K562 (cell line): ENCODE results near the gene ALG9. TPM values are rescaled to one million over a fixed set of nuclear protein-coding genes. Genes with fewer than 3 reads are reported as not detected.
A peak's percentile ranks its signal among the peaks of the same experiment; 100 is the strongest.

Experiments
- ETV6 ChIP-seq, 3 experiments: fragments of 150-350 bp in 1 of 3; sonication (generic) in 1 of 3; formaldehyde crosslinking in 1 of 3; IDR thresholded peaks; 2 replicates each; pipeline versions ENCODE4 v1.6.1 to v1.8.0; 2014 to 2022; ENCODE audit warnings: borderline replicate concordance in 2 of 3, low read depth in 2 of 3, antibody characterized with exemption in 1 of 3, low read length in 1 of 3, mild to moderate bottlenecking in 1 of 3, missing genetic modification reagents in 1 of 3
- EZH2 ChIP-seq: IDR thresholded peaks from 2 replicates; pipeline ENCODE4 v1.6.1; 2012; ENCODE audit warnings: low read depth, mild to moderate bottlenecking, inconsistent platforms, low read length, borderline replicate concordance
- PRPF4 ChIP-seq: fragments of 200-400 bp; formaldehyde crosslinking; IDR thresholded peaks from one replicate; pipeline ENCODE4 v1.6.1; 2017; ENCODE audit warnings: low read length, low read depth, mild to moderate bottlenecking; ENCODE audit not compliant: insufficient read depth, poor library complexity, severe bottlenecking
- SNIP1 ChIP-seq: fragments of 450-650 bp; IDR thresholded peaks from 2 replicates; pipeline ENCODE4 v1.7.1; 2017; ENCODE audit warnings: low read depth, mild to moderate bottlenecking
- SREBF2 ChIP-seq: sonication (generic); formaldehyde crosslinking; IDR thresholded peaks from 2 replicates; pipeline ENCODE4 v1.4.0; 2020; ENCODE audit warnings: mild to moderate bottlenecking, missing genetic modification reagents
- TARDBP ChIP-seq: fragments of 450-650 bp; IDR thresholded peaks from 2 replicates; pipeline ENCODE4 v1.6.1; 2016
- TCFL5 ChIP-seq: fragments of 250-450 bp; sonication (Bioruptor Pico); conservative IDR thresholded peaks from 2 replicates; pipeline ENCODE4 v1.6.1; 2021; ENCODE audit warnings: mild to moderate bottlenecking, moderate library complexity, matching md5 sums
- ZNF347 ChIP-seq: fragments of 450-650 bp; formaldehyde crosslinking; IDR thresholded peaks from 2 replicates; pipeline ENCODE4 v1.4.0; 2020; ENCODE audit warnings: low read depth, mild to moderate bottlenecking, moderate library complexity
- polyA plus RNA-seq, 8 experiments: library from polyadenylated mRNA; depleted of rRNA in 4 of 8; stranded (reverse) in 5 of 8; unstranded in 3 of 8; fragments of >200 nt; fragmentation: Nextera tagmentation in 2 of 8; fragmentation: Illumina TruSeq in 1 of 8; extraction: Ambion mirVana in 2 of 8; extraction: Trizol in 1 of 8; gene quantifications; 2 replicates each; pipeline versions ENCODE4 v1.2.1 to v1.2.3, GENCODE V29; 2011 to 2014; ENCODE audit warnings: inconsistent platforms in 1 of 8, missing spikeins in 1 of 8
- total RNA-seq, 7 experiments: library from RNA; depleted of rRNA in 6 of 7; stranded (reverse); fragments of >200 nt in 6 of 7; fragmentation: Illumina TruSeq in 2 of 7; extraction: Trizol in 2 of 7; gene quantifications; 2 replicates each; pipeline versions ENCODE4 v1.2.1 to v1.2.3, GENCODE V29; 2011 to 2021; ENCODE audit warnings: low replicate concordance in 1 of 7
- TF ChIP-seq, protein P1 (sequence below): fragments of 200-800 bp; sonication (Bioruptor generic); IDR thresholded peaks from 2 replicates; pipeline ENCODE4 v1.6.1; 2016; ENCODE audit warnings: missing genetic modification characterization, missing compliant biosample characterization
- TF ChIP-seq, protein P2 (sequence below): fragments of 450-650 bp; formaldehyde crosslinking; conservative IDR thresholded peaks from 2 replicates; pipeline ENCODE4 v1.4.0; 2022; ENCODE audit warnings: mild to moderate bottlenecking, missing genetic modification characterization
- TF ChIP-seq, protein P3 (sequence below): fragments of 250-450 bp; sonication (Bioruptor Pico); IDR thresholded peaks from 2 replicates; pipeline ENCODE4 v1.4.0; 2020; ENCODE audit warnings: mild to moderate bottlenecking, moderate library complexity, borderline replicate concordance
- TF ChIP-seq, protein P4 (sequence below): fragments of 250-450 bp; sonication (Bioruptor Pico); IDR thresholded peaks from 2 replicates; pipeline ENCODE4 v1.5.0; 2020; ENCODE audit warnings: mild to moderate bottlenecking, borderline replicate concordance
- TF ChIP-seq, protein P5 (sequence below): fragments of 250-450 bp; sonication (Bioruptor Pico); IDR thresholded peaks from 2 replicates; pipeline ENCODE4 v1.4.0; 2020; ENCODE audit warnings: borderline replicate concordance

The ALG9 gene
- total and polyA plus RNA-seq, 9 of the 15 experiments (the other 6 are each of a cell fraction or from before 2014, with no cell fraction given) = 11.5 to 40.5 (median 24.9) TPM

DNA sequence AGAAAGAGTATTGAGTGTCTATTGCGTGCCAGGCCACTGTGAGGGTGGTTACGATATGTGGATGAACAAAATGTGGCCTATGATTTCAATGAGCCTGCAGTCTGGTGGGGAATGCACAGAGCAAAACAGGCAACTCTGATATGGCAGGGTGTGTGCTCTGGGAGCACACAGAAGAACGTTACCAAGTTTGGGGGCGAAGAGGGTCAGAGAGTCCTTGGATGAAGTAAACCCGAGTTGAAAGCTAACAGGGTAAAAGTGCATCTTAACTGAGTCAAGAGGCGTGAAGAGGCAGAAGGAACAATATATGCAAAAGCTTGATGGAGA is 8.2 kb upstream of the ALG9 start (continued):
- no peak for TF ChIP-seq SREBF2 (CRISPR knock-in tag)
- TF ChIP-seq, protein P1, sequence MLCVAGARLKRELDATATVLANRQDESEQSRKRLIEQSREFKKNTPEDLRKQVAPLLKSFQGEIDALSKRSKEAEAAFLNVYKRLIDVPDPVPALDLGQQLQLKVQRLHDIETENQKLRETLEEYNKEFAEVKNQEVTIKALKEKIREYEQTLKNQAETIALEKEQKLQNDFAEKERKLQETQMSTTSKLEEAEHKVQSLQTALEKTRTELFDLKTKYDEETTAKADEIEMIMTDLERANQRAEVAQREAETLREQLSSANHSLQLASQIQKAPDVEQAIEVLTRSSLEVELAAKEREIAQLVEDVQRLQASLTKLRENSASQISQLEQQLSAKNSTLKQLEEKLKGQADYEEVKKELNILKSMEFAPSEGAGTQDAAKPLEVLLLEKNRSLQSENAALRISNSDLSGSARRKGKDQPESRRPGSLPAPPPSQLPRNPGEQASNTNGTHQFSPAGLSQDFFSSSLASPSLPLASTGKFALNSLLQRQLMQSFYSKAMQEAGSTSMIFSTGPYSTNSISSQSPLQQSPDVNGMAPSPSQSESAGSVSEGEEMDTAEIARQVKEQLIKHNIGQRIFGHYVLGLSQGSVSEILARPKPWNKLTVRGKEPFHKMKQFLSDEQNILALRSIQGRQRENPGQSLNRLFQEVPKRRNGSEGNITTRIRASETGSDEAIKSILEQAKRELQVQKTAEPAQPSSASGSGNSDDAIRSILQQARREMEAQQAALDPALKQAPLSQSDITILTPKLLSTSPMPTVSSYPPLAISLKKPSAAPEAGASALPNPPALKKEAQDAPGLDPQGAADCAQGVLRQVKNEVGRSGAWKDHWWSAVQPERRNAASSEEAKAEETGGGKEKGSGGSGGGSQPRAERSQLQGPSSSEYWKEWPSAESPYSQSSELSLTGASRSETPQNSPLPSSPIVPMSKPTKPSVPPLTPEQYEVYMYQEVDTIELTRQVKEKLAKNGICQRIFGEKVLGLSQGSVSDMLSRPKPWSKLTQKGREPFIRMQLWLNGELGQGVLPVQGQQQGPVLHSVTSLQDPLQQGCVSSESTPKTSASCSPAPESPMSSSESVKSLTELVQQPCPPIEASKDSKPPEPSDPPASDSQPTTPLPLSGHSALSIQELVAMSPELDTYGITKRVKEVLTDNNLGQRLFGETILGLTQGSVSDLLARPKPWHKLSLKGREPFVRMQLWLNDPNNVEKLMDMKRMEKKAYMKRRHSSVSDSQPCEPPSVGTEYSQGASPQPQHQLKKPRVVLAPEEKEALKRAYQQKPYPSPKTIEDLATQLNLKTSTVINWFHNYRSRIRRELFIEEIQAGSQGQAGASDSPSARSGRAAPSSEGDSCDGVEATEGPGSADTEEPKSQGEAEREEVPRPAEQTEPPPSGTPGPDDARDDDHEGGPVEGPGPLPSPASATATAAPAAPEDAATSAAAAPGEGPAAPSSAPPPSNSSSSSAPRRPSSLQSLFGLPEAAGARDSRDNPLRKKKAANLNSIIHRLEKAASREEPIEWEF = peak; percentile 74; the same call in 1 of the 2 replicates
- TF ChIP-seq TARDBP = no peak
- TF ChIP-seq PRPF4 = no peak
- TF ChIP-seq ZNF347 (CRISPR knock-in tag) = no peak
- no peak for TF ChIP-seq EZH2
- TF ChIP-seq TCFL5 (CRISPR knock-in tag) = no peak
- TF ChIP-seq, protein P2, sequence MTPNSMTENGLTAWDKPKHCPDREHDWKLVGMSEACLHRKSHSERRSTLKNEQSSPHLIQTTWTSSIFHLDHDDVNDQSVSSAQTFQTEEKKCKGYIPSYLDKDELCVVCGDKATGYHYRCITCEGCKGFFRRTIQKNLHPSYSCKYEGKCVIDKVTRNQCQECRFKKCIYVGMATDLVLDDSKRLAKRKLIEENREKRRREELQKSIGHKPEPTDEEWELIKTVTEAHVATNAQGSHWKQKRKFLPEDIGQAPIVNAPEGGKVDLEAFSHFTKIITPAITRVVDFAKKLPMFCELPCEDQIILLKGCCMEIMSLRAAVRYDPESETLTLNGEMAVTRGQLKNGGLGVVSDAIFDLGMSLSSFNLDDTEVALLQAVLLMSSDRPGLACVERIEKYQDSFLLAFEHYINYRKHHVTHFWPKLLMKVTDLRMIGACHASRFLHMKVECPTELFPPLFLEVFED (CRISPR knock-in tag) = no peak
- TF ChIP-seq, protein P3, sequence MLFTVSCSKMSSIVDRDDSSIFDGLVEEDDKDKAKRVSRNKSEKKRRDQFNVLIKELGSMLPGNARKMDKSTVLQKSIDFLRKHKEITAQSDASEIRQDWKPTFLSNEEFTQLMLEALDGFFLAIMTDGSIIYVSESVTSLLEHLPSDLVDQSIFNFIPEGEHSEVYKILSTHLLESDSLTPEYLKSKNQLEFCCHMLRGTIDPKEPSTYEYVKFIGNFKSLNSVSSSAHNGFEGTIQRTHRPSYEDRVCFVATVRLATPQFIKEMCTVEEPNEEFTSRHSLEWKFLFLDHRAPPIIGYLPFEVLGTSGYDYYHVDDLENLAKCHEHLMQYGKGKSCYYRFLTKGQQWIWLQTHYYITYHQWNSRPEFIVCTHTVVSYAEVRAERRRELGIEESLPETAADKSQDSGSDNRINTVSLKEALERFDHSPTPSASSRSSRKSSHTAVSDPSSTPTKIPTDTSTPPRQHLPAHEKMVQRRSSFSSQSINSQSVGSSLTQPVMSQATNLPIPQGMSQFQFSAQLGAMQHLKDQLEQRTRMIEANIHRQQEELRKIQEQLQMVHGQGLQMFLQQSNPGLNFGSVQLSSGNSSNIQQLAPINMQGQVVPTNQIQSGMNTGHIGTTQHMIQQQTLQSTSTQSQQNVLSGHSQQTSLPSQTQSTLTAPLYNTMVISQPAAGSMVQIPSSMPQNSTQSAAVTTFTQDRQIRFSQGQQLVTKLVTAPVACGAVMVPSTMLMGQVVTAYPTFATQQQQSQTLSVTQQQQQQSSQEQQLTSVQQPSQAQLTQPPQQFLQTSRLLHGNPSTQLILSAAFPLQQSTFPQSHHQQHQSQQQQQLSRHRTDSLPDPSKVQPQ (CRISPR knock-in tag) = no peak
- no peak for TF ChIP-seq ETV6 (IDR thresholded peaks at IDR 0.05; ENCODE audit: borderline replicate concordance in 1 of 2, low read depth in 2 of 2, low read length in 1 of 2)
- no peak for TF ChIP-seq ETV6 (CRISPR knock-in tag; IDR thresholded peaks at IDR 0.05; ENCODE audit: borderline replicate concordance)
- TF ChIP-seq, protein P4, sequence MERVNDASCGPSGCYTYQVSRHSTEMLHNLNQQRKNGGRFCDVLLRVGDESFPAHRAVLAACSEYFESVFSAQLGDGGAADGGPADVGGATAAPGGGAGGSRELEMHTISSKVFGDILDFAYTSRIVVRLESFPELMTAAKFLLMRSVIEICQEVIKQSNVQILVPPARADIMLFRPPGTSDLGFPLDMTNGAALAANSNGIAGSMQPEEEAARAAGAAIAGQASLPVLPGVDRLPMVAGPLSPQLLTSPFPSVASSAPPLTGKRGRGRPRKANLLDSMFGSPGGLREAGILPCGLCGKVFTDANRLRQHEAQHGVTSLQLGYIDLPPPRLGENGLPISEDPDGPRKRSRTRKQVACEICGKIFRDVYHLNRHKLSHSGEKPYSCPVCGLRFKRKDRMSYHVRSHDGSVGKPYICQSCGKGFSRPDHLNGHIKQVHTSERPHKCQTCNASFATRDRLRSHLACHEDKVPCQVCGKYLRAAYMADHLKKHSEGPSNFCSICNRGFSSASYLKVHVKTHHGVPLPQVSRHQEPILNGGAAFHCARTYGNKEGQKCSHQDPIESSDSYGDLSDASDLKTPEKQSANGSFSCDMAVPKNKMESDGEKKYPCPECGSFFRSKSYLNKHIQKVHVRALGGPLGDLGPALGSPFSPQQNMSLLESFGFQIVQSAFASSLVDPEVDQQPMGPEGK (CRISPR knock-in tag) = no peak
- TF ChIP-seq, protein P5, sequence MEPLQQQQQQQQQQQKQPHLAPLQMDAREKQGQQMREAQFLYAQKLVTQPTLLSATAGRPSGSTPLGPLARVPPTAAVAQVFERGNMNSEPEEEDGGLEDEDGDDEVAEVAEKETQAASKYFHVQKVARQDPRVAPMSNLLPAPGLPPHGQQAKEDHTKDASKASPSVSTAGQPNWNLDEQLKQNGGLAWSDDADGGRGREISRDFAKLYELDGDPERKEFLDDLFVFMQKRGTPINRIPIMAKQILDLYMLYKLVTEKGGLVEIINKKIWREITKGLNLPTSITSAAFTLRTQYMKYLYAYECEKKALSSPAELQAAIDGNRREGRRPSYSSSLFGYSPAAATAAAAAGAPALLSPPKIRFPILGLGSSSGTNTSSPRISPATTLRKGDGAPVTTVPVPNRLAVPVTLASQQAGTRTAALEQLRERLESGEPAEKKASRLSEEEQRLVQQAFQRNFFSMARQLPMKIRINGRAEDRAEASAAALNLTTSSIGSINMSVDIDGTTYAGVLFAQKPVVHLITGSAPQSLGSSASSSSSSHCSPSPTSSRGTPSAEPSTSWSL (CRISPR knock-in tag) = no peak
- TF ChIP-seq SNIP1 = no peak
